IPS-11a (cell line): ENCODE measurements around the gene GATA6.

ENCODE experiments used
- H3K4me3 ChIP-seq: one replicate; pipeline ENCODE4 v1.5.1; 2013; ENCODE audit warnings: low read depth, low read length, control low read depth

Gene GATA6

DNA sequence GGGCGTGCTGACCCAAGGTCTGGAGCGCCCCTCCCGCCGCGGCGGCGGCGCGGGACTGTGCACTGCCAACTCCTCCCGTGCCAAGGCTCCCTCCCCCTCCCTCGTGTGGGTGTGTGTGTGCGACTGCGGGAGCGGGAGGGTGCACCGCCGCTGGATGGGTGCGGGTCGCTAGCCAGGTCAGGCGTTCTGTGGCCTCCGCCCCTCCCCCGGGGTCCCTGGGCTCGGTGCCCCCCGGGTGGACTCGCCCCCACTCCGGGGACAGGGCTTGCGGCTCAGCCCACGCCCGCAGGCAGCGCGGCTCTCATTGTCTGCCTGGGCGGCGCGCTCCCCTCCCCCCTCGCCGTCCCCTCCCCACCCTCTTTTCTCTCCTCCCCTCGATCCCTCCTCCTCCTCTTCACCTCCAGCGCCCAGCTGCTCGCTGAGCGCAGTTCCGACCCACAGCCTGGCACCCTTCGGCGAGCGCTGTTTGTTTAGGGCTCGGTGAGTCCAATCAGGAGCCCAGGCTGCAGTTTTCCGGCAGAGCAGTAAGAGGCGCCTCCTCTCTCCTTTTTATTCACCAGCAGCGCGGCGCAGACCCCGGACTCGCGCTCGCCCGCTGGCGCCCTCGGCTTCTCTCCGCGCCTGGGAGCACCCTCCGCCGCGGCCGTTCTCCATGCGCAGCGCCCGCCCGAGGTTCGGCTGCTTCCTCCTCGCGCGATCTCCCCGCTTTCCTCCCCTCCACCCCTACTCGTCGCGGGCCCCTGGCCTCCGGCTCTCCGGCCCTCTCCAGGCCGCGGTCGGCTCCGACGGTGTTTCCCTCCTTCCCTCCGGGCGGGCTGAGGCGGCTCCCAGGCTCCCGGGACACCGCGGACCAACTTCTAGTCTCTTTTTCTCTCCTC, at the start of gene GATA6:
Gene GATA6 (plus strand): TSS at position 579 of the 878 bp plus-strand sequence. CDS start 1,556 bp downstream, outside the sequence.
- H3K4me3 ChIP-seq = peak within 1 kb of the TSS; percentile 56

GRCh38 chr18:22124970-22125369, 44.4 kb upstream of the GATA6 start:
- H3K4me3 ChIP-seq = no peak overlapping the region

GRCh38 chr18:22128954-22129353, 40.4 kb upstream of the GATA6 start:
- no peak overlapping the region for H3K4me3 ChIP-seq

GRCh38 chr18:22129778-22130177, 39.6 kb upstream of the GATA6 start:
- H3K4me3 ChIP-seq = no peak overlapping the region

DNA sequence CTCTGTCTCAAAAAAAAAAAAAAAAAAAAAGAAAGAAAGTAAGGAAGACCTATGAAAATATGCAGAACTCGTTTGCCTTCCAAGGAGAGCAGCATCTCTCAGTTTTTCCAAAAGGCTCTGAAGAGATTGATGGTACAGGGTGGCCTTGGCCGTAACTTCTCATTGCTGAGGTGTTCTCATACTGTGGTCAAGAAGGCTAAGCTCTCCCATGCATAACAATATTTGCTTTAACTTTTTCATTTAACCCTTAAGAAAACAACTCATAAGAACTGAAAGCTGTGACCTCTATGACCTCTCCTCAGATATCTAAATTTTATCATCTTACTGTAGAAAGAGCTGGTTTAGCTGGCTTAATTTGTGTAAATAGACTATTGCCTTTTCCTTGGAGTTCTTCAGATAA, 37.1 kb upstream of the GATA6 start:
- H3K4me3 ChIP-seq = no peak overlapping the region

DNA sequence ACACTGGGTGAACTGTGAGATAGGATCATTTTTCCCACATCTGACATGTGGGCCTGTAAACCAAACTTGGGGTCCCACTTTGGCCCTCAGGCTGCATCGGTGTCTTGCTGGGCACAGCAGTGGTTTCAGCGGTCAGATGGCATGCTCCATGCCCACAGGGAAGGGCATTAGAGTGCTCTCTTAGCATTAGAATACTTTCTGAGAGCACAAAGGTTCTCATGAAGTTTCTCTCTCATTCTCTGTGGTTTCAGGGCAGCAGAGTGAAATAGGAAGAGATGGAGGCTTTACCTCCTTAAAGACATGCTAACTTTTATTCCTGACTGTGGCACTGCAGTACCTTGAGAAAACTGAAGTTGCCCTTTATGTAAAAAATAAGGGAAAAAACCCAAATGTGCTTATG, 36.6 kb upstream of the GATA6 start:
- H3K4me3 ChIP-seq = no peak overlapping the region

DNA sequence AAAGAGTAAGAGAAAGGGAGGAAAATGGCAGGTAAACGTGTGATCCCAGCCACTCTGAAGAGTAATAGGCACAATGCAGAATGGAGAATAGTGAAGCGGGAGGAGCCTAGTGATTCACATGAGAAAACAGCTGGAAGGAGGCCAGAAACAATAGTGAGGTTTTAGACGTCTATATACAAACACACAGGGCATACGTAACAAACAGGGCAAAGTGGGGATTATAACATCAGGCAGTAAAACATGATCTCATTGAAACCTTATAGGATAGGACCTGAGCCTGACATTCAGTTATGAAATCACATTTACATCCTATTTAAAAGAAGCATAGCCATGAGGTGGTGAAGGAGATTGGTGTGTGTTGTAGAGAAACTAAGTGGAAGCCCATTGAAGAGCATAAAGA, 33.0 kb upstream of the GATA6 start:
- H3K4me3 ChIP-seq = no peak overlapping the region

DNA sequence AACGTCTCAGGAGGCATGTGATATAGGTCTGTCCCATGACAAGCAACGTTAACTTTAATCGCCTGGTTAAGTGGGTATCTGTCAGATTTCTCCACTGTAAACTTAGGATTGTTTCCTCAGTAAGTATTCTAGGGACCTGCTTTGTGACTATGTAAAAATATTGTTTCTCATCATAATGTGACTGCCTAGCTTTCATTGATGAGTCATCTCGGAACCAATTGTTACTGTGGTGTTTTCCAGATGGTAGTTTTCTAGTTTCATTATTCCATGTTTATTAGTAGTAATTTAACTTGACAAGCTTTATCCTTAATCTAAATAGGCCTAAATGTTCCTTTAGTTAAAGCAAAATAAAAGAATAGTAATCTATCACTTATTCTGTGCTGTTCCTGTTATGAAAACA, 28.2 kb upstream of the GATA6 start:
- H3K4me3 ChIP-seq = no peak overlapping the region

- no peak overlapping the region for H3K4me3 ChIP-seq
Observed at GRCh38 chr18:22143347-22144340, 25.7 kb upstream of the GATA6 start.

- no peak overlapping the region for H3K4me3 ChIP-seq
Observed at GRCh38 chr18:22145160-22145559, 24.2 kb upstream of the GATA6 start.

- no peak overlapping the region for H3K4me3 ChIP-seq
Observed at GRCh38 chr18:22149710-22150109, 19.7 kb upstream of the GATA6 start.

DNA sequence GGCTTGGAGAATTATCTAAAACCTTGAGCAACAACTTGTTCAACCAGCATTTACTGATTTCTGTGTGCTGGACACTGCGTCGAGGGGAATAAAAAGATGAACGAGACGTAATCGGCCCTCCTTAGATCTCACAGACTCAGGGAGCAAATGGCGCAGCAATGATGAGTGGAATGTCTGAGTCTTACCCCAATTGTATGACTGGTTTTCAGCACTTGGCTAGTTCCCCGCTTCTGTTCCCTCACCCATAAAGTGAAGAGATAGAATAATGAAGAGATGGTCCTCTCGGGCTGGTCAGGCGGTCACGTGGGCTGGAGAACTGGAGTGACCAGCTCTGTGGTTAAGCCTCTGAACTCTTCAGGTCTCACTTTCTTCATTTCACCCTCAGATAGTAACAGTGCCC, 17.3 kb upstream of the GATA6 start:
- no peak overlapping the region for H3K4me3 ChIP-seq

DNA sequence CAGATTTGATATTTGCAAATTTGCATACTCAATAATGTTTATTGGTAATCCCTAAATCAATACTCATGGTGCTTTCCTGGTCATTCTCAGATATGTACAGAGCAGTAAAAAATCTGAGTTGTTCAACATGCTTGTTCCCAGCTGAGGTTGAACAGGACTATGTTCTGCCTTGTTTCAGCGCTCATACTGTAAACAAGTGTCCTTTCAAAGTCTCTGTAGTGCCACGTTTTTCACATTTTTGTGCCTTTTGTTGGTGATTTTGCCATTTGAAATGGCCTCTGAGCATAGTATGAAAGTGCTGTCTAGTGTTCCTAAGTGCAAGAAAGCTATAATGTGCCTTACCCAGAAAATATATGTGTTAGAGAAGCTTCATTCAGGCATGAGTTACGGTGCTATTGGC, 16.0 kb upstream of the GATA6 start:
- no peak overlapping the region for H3K4me3 ChIP-seq

GRCh38 chr18:22155584-22155983, 13.8 kb upstream of the GATA6 start:
- no peak overlapping the region for H3K4me3 ChIP-seq

DNA sequence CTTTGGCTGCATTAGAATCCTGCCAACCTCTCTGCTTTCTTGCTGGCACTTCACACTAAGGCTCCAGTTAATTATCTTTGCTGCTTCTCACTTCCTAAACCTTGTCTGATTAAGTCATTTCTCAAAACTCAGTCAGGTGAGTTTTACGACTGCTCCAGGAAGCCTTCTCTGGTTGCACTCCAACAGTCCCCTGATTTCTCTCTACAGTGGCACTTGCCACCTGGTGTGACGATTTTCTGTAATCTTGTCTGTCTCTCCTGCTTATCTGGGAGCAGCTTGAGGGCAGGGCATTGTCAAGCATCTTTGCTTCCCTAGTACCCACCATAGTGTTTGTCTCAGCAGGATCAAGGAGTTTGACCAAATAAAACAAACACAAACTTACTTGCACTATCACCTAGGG, 10.4 kb upstream of the GATA6 start:
- no peak overlapping the region for H3K4me3 ChIP-seq

GRCh38 chr18:22161090-22161489, 8.3 kb upstream of the GATA6 start:
- no peak overlapping the region for H3K4me3 ChIP-seq

- no peak overlapping the region for H3K4me3 ChIP-seq
Observed at GRCh38 chr18:22163416-22164161, 5.8 kb upstream of the GATA6 start.

- H3K4me3 ChIP-seq = no peak overlapping the region
Observed at GRCh38 chr18:22164337-22165048, 4.9 kb upstream of the GATA6 start.

GRCh38 chr18:22165049-22165602, 4.3 kb upstream of the GATA6 start:
- H3K4me3 ChIP-seq = peak overlapping the region; percentile 13

- no peak overlapping the region for H3K4me3 ChIP-seq
Observed at GRCh38 chr18:22165603-22166068, 3.8 kb upstream of the GATA6 start.
